HepG2 (cell line): ENCODE data around the gene VILL. TPM values are rescaled to one million over a fixed set of nuclear protein-coding genes. Genes with fewer than 3 reads are reported as not detected.

Experiments used
- HDAC6 ChIP-seq: fragments of 200-600 bp; sonication (generic); IDR thresholded peaks from 2 replicates; pipeline ENCODE4 v1.7.0; 2017; ENCODE audit warnings: mild to moderate bottlenecking, antibody characterized with exemption, low read length, low read depth
- HMG20B ChIP-seq: conservative IDR thresholded peaks from 2 replicates; pipeline ENCODE4 v1.6.1; 2016; ENCODE audit warnings: missing genetic modification reagents, missing compliant biosample characterization
- NR2C2 ChIP-seq: sonication (generic); formaldehyde crosslinking; IDR thresholded peaks from 2 replicates; pipeline ENCODE4 v1.4.0; 2020; ENCODE audit warnings: missing genetic modification reagents, mild to moderate bottlenecking, moderate library complexity, borderline replicate concordance
- ZMYM3 ChIP-seq: sonication (generic); formaldehyde crosslinking; IDR thresholded peaks from 2 replicates; pipeline ENCODE4 v1.5.1; 2020; ENCODE audit warnings: mild to moderate bottlenecking, missing genetic modification reagents
- ZNF441 ChIP-seq: sonication (generic); formaldehyde crosslinking; IDR thresholded peaks from 2 replicates; pipeline ENCODE4 v1.7.0; 2021; ENCODE audit warnings: missing genetic modification reagents, borderline replicate concordance
- ZNF552 ChIP-seq: sonication (generic); formaldehyde crosslinking; IDR thresholded peaks from 2 replicates; pipeline ENCODE4 v1.9.0; 2022; ENCODE audit warnings: missing genetic modification reagents, mild to moderate bottlenecking, borderline replicate concordance
- ZNF674 ChIP-seq: sonication (generic); formaldehyde crosslinking; IDR thresholded peaks from 2 replicates; pipeline ENCODE4 v1.5.0; 2020; ENCODE audit warnings: low read depth, mild to moderate bottlenecking, missing genetic modification reagents
- polyA plus RNA-seq, 8 experiments: library from polyadenylated mRNA; depleted of rRNA in 3 of 8; stranded (reverse) in 7 of 8; unstranded in 1 of 8; fragments of >200 nt; fragmentation: Illumina TruSeq in 4 of 8; extraction: Trizol in 4 of 8; gene quantifications; 2 replicates each; pipeline versions ENCODE4 v1.2.1 to v1.2.3, GENCODE V29; 2011 to 2016; ENCODE audit warnings: low read depth in 4 of 8, missing spikeins in 1 of 8, mixed read lengths in 1 of 8; ENCODE audit not compliant: insufficient read depth in 1 of 8
- total RNA-seq, 5 experiments: library from RNA; depleted of rRNA; stranded (reverse); fragments of >200 nt; fragmentation: Illumina TruSeq; extraction: Trizol; gene quantifications; 2 replicates each; pipeline ENCODE4 v1.2.3, GENCODE V29; 2016; ENCODE audit warnings: low read depth in 1 of 5
- TF ChIP-seq, protein P1 (sequence below): IDR thresholded peaks from 2 replicates; pipeline ENCODE4 v1.6.1; 2012; ENCODE audit warnings: low read length, improper control_type of control experiment
- TF ChIP-seq, protein P2 (sequence below), 2 experiments: fragments of 450-650 bp in 1 of 2; sonication (generic) in 1 of 2; formaldehyde crosslinking in 1 of 2; IDR thresholded peaks; 2 replicates each; pipeline versions ENCODE4 v1.6.1 to v1.8.0; 2016 to 2022; ENCODE audit warnings: antibody characterized with exemption in 1 of 2, mild to moderate bottlenecking in 1 of 2, missing genetic modification reagents in 1 of 2
- TF ChIP-seq, protein P3 (sequence below): sonication (generic); IDR thresholded peaks from 2 replicates; pipeline ENCODE4 v1.6.1; 2016; ENCODE audit warnings: low read depth, borderline replicate concordance
- TF ChIP-seq, protein P4 (sequence below): IDR thresholded peaks from 2 replicates; pipeline ENCODE4 v1.6.1; 2016; ENCODE audit warnings: missing compliant biosample characterization, missing genetic modification reagents, borderline replicate concordance

VILL gene
- total and polyA plus RNA-seq, 2 of the 13 experiments (the other 11 are each of a cell fraction or from before 2014, with no cell fraction given) = 3.2 to 5.3 TPM

DNA sequence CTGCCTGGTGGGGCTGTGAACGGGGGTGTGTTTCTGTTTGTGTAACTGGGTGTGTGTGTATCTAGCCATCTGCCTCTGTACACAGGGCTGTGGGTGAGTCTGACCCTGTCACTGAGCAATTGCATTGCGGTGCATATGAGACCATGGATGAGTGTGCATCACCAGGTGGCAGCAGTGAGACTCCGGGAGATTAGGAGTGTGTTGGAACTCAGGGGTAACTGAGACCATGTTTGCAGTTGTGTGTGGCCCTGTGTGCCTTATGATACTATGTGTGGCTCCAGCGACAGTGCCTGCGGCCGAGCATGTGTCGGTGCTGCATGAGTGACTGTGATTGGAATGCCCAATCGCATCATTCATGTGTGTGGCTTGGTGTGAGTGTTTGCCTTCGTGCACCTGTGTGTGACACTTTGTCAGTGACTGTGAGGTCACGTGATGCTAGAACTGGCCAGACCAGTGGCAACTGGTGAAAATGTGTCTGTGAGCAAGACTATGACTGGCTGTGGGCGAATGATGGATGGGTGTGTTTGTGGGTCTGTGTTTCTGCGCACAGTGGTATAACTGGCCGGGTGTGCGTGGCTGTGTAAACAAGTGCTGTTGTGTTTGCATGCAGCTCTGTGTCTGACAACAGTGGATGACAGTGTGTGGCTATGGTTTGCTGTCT, 14.0 kb downstream of the VILL start (continued):
- TF ChIP-seq, protein P1, sequence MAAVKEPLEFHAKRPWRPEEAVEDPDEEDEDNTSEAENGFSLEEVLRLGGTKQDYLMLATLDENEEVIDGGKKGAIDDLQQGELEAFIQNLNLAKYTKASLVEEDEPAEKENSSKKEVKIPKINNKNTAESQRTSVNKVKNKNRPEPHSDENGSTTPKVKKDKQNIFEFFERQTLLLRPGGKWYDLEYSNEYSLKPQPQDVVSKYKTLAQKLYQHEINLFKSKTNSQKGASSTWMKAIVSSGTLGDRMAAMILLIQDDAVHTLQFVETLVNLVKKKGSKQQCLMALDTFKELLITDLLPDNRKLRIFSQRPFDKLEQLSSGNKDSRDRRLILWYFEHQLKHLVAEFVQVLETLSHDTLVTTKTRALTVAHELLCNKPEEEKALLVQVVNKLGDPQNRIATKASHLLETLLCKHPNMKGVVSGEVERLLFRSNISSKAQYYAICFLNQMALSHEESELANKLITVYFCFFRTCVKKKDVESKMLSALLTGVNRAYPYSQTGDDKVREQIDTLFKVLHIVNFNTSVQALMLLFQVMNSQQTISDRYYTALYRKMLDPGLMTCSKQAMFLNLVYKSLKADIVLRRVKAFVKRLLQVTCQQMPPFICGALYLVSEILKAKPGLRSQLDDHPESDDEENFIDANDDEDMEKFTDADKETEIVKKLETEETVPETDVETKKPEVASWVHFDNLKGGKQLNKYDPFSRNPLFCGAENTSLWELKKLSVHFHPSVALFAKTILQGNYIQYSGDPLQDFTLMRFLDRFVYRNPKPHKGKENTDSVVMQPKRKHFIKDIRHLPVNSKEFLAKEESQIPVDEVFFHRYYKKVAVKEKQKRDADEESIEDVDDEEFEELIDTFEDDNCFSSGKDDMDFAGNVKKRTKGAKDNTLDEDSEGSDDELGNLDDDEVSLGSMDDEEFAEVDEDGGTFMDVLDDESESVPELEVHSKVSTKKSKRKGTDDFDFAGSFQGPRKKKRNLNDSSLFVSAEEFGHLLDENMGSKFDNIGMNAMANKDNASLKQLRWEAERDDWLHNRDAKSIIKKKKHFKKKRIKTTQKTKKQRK = no peak
- TF ChIP-seq, protein P2, sequence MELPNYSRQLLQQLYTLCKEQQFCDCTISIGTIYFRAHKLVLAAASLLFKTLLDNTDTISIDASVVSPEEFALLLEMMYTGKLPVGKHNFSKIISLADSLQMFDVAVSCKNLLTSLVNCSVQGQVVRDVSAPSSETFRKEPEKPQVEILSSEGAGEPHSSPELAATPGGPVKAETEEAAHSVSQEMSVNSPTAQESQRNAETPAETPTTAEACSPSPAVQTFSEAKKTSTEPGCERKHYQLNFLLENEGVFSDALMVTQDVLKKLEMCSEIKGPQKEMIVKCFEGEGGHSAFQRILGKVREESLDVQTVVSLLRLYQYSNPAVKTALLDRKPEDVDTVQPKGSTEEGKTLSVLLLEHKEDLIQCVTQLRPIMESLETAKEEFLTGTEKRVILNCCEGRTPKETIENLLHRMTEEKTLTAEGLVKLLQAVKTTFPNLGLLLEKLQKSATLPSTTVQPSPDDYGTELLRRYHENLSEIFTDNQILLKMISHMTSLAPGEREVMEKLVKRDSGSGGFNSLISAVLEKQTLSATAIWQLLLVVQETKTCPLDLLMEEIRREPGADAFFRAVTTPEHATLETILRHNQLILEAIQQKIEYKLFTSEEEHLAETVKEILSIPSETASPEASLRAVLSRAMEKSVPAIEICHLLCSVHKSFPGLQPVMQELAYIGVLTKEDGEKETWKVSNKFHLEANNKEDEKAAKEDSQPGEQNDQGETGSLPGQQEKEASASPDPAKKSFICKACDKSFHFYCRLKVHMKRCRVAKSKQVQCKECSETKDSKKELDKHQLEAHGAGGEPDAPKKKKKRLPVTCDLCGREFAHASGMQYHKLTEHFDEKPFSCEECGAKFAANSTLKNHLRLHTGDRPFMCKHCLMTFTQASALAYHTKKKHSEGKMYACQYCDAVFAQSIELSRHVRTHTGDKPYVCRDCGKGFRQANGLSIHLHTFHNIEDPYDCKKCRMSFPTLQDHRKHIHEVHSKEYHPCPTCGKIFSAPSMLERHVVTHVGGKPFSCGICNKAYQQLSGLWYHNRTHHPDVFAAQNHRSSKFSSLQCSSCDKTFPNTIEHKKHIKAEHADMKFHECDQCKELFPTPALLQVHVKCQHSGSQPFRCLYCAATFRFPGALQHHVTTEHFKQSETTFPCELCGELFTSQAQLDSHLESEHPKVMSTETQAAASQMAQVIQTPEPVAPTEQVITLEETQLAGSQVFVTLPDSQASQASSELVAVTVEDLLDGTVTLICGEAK (IDR thresholded peaks at IDR 0.05) = 0 out of 2 replicates have a peak, but pooled peaks have one; percentile 11
- TF ChIP-seq, protein P2 (CRISPR knock-in tag; IDR thresholded peaks at IDR 0.05) = no peak; the same call in 1 of the 2 replicates
- TF ChIP-seq ZNF674 (no peak), ZNF552 (no peak), ZNF441 (CRISPR knock-in tag) (no peak), ZMYM3 (CRISPR knock-in tag) (peak; percentile 71), HDAC6 (no peak), NR2C2 (peak; percentile 27; the same call in 1 of the 2 replicates), HMG20B (no peak; the same call in 1 of the 2 replicates)
- TF ChIP-seq, protein P3, sequence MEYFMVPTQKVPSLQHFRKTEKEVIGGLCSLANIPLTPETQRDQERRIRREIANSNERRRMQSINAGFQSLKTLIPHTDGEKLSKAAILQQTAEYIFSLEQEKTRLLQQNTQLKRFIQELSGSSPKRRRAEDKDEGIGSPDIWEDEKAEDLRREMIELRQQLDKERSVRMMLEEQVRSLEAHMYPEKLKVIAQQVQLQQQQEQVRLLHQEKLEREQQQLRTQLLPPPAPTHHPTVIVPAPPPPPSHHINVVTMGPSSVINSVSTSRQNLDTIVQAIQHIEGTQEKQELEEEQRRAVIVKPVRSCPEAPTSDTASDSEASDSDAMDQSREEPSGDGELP = peak; percentile 9; the same call in 1 of the 2 replicates
- TF ChIP-seq, protein P4, sequence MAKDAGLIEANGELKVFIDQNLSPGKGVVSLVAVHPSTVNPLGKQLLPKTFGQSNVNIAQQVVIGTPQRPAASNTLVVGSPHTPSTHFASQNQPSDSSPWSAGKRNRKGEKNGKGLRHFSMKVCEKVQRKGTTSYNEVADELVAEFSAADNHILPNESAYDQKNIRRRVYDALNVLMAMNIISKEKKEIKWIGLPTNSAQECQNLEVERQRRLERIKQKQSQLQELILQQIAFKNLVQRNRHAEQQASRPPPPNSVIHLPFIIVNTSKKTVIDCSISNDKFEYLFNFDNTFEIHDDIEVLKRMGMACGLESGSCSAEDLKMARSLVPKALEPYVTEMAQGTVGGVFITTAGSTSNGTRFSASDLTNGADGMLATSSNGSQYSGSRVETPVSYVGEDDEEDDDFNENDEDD = peak; percentile 38
